GM19240 (cell line): ENCODE results near the gene HTR1B.

Experiments used
- DNase-seq: peaks from one replicate; pipeline ENCODE4 v3.0.0; 2011; ENCODE audit warnings: low spot score; ENCODE audit not compliant: insufficient read length

Gene HTR1B

DNA sequence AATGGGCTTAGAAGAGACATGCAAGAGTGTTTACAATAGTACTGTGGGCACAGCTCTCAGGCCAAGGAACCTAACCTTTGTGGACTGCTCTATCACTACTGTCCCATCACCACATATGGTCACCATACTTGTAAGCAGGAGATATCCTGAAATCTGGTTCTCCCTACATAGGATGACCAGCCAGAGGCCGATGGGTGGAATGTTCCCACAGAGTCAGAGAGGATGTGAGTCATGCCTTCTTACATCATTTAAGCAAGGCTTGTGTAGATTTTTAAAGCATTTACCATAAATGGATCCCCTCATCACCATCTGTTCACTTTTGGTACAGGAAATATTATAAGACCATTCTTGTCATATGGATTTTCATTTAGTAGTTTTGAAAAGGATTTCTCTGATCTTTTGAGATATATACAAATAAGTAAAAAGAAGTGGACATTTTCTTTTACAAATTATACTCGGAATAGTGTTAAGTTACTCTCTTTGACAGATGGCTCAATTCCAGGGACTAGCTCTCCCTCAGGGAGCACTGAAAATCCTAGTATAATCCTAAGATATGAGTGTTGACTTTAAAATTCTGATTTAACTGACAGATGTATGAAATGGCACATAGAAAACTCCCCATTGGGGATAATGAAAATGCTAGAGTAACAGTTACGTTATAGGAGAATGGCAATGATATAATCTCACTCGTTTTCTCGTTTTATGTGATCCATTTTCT lies 6.6 kb downstream of the HTR1B start:
- DNase-seq, result no peak

DNA sequence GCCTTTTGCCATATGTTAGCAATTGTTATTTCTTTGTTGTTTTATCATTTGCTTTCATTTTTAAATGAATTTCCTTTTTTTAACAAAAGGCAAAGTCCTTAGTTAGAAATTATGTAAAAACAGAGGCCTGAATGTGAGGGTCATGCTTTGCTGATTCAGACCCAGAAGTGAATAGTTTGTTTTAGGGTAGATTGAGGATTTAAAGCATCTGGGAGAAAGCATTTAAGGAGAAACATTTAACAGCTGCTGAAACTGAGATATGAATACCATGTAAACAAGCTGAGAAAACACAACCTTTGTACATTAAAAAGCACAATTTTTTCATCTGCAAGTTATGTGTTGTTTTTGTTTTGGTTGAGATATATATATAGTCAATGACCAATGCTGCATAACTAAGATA lies 8.0 kb downstream of the HTR1B start:
- no peak for DNase-seq

DNA sequence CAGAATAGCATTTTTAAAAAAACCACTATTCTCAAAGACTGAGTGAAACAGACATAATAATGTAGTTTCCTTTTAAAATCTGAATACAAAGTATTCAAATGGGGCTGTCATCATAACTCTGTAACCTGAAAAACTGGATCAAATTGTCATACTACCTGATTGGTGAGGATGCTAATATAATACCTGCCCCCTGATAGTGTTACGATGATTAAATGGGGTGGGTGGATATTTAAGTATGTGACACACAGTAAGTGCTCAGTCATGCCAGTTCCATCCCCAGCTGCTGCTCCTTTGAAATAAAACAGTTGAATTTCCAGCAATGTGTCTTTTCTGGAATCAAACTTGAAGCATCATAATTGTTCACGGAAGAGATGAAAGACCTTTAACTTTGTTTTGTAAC lies 8.9 kb downstream of the HTR1B start:
- no peak for DNase-seq

DNA sequence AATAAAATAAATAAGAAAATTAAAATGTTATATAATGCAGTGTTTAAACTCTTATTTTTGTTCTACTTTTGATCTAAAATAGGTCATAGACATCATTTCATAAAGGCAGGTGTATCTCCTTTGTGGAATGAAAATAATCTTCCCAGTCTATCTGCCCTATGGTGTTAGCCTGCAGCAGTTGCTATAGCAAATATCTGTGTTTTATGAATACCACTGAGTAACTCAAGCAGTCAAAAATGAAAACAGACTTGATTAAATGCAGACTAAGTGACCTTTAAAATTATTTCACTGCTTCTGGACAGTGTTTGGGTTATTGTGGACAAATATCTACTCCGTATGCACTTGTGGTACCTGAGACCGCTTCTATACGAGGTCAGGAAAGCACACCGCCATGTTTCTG lies 11.8 kb downstream of the HTR1B start:
- DNase-seq, result no peak

DNA sequence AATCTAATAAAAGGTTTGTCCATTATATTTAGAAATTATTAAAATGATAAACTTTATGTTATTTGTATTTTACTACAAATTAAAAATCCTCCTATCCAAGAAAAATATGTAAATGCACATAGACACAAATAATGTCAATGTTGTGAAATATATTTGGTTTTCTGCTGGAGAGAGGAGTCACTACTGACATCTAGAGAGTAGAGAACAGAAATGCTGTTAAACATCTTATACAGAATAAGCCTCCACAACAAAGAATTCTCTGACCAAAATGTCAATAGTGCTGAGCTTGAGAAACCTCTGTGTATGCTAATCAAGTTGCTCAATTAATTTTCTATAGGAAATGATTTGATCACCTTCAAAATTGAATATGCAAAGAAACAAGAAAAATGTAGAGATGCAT lies 12.4 kb downstream of the HTR1B start:
- DNase-seq, result no peak

DNA sequence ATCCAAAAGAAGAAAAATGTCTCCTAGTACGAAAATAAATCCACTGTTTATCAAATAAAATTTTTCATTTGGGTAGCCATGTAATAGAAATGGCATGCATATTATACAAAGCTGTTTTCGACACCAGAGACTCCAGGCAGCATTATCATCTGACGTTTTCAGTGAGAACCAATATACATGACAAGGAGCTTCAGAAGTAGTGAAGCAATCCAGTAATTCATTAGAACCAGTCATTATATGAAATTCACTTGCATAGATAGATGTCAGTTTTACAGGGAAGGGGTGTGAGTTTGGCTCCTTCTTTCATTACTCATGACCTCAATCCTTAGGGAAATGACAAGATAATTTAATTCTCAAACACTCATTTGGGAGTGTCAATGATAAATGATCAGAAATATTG lies 14.7 kb downstream of the HTR1B start:
- no peak for DNase-seq

DNA sequence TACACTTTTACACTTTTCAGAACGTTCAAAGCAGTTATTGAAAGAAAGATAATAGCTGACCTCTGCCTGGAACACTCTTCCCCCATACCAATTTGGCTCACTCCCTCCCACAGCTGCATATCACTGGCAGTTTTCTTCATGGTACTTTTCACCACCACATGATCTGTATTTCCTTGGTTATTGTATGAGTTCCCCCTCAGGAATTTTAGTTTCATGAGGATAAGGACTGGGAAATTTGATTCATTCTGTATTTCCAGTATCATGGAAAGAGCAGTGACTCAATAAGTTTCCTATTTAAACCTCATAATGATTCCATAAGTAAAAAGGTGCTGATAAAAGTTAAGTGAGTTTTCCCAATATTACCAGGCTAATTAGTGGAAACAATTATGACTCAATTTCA lies 16.0 kb downstream of the HTR1B start:
- no peak for DNase-seq

DNA sequence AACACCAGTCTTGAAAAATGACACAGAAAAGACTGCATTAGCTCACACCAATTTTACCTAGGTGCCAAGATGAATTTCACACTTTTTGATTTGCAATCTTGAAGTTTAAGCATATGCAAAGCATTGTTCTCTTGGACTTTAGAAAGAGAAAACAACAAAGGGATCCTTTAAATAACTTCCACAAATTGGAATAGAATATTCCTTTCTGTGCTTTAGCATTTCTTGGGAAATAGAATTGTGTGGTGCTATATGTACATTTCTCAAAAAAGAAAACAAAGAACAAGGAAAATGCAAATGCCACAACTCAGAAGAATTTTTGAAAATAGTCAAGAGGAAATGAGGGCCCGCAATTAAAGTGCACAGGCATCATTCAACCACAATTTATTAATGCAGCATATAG lies 17.0 kb downstream of the HTR1B start:
- DNase-seq, result no peak

DNA sequence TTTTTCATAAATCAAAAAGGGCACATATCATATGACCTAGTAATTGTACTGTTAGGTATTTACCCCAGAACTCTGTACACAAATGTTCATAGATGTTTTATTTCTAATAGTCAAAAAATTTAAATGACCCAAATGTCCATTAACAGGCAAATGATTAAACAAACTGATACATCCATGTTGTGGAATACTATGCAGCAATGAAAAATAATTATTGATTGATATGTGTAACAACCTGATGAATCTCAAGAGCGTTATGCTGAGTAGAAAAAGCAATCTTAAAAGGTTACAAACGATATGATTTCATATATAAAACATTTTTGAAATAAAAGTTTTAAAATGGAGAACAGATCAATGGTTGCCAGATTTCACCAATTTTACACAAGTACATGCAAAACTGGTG lies 18.1 kb downstream of the HTR1B start:
- DNase-seq, result no peak

DNA sequence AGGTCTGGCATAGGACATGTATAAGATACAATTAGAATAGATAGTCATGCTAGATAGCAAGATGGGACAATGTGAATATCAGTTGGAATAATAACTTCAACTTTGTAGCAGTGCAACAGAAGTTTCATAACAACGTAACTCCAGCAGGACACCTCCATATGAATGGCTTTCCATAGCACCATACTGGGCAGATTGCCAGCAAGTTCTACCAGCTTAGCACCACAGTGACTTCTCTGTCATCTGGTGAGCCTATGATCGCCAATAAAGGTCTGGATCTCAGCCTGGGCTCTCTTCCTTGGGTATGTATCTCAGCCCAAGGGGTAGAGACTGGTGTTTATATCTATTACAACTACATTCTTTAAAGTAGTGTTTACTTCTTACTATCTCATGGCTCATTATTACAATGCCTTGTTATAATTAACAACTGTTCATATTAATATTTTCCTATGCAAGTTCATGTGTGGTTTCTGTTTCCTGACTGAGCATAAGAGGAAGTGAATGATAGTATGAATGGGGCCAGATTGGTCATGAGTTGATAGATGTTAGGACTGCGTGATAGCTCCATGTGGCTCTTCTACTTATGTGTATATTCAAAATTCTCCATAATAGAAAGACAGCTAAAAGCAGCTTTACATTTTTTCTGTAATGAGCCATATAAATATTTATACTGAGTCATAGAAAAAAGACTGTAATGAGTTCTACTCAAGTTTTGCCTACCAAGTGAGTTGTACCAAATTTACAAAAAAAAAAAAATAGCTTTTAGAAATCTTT lies 22.9 kb downstream of the HTR1B start:
- no peak for DNase-seq

DNA sequence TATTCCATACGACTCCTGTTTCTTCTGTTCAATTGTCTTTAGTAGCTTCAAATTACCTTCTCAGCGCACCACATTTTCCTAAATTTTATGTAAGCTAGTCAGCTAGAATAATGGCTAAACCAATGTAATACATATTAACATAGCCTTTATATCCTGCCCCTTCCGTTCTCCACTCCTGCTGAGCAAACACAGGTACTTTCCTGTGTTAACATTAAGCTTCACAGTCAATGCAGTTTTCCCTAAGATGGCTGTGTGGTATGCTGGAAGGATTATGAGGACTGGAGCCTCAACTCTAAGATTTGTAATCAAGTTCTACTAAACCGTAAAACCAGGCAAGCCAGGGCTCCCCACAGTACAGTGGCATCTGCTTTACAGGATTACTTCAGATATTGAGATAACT lies 29.4 kb downstream of the HTR1B start:
- no peak for DNase-seq

DNA sequence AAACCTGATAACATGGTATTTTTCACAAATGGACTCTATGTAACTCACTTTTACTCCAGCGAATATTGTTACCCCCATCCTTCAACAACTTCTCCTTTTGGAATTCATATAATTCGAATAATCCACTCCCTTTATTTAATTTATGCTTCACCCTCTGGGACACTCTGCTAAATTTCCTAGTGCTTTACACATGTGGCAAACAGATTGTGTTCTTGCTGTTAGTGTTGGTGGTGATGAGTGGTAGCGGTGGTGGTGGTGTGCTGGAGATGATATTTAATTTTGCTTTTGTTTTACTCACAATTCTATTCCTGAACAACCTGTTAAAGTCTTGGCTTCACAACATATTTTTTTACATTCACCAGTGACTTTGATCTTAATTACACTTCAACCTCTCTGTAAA lies 32.8 kb downstream of the HTR1B start:
- DNase-seq, result no peak

DNA sequence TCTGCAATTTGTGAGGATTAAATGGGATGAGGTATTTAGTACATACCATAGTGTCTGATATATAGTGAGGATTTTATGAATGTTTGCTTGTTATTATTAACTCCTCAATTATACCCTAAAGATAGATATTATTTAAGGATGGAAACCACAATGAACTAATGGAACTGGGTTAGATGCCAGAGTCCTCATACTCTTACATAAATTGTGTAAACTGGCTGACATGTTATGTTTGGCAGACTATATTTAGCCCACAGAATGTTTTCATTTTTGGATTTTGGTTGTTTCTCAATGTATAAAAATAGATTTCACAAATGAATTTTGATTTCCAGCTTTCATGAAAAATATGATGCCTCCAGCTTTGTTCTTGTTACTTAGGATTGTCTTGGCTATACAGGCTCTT lies 37.6 kb downstream of the HTR1B start:
- DNase-seq, result no peak

DNA sequence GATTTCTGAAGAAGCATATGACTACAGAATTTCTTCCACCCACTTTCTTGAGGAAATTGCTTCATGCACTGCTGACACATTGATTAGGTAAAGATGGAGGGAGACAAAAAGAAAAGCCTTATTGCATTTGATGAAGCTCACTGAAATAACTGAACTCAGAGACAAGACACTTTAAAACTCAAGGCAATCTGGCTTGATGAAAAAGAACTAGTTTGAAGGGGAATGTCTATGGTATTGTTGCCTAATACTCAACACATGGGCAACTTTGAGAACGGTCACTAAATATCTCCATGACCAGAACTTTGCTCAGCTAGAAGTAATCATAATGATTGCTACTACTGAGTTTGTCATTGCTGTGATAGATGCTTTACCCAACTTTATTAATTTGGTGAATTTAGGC lies 38.1 kb downstream of the HTR1B start:
- no peak for DNase-seq

DNA sequence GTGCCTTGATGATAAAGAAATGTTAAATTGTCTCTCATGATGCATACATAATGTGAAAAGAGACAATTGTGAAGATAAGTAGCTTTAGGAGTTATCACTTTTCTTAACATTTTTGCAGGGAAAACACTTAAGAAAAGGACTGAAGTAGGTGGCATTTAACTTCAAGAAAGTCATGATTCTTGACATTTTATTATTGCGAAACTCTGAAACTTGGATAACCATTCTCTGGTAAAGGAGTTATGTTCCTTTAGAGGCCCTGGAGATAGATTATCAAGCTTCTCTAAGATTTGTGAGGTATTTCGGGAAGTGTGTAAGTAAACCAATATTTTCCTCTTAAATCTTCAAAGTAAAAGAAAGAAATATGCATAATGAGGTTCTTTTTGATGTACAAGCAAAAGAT lies 38.5 kb downstream of the HTR1B start:
- DNase-seq, result no peak

DNA sequence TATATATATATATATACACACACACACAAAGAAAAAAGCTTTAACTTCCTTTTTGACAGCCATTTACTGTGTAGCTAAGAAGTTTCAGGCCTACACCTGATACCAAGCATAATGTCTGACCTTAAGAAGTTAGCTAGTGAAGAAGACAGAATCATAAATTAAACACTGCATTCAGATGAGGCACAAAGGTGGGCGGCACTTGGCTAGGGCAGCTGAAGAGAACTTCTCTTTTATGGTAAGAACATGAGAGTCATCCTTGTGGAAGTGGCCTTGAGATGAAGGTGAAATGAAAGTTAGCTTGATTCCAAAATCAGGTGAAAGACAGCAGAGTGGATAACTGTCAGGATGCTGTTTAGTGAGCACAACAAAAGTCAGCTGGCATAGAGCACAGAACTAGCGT lies 46.5 kb downstream of the HTR1B start:
- no peak for DNase-seq

DNA sequence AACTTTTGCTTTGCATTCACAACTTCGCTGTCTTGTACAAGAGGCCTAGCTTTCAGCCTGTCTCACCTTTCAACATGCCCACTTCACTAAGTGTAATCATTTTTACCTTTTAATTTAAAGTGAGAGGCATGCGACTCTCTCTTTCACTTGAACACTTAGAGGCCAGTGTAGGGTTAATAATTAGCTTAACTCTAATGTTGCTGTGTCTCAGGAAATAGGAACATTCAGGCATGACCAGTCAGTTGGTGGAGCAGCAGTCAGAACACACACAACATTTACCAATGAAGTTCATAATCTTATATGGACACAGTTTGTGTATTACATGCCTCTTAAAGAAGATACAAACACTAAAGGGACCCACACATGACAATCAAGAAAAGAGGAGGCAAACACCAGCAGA lies 47.6 kb downstream of the HTR1B start:
- DNase-seq, result no peak
